WTC11 (cell line): ENCODE measurements around the gene ORAI2.

Experiments used
- NFE2L1 ChIP-seq: sonication (generic); formaldehyde crosslinking; IDR thresholded peaks from 2 replicates; pipeline ENCODE4 v1.8.1; 2023; ENCODE audit warnings: missing genetic modification reagents
- SOX15 ChIP-seq: fragments of 250-450 bp; sonication (Bioruptor Pico); IDR thresholded peaks from 2 replicates; pipeline ENCODE4 v1.9.0; 2021; ENCODE audit warnings: mild to moderate bottlenecking
- ZNF121 ChIP-seq: sonication (generic); formaldehyde crosslinking; IDR thresholded peaks from 2 replicates; pipeline ENCODE4 v1.8.0; 2023; ENCODE audit warnings: missing genetic modification reagents
- ZNF416 ChIP-seq: fragments of 250-450 bp; sonication (Bioruptor Pico); IDR thresholded peaks from 2 replicates; pipeline ENCODE4 v1.9.0; 2021; ENCODE audit warnings: mild to moderate bottlenecking, inconsistent platforms
- ZNF512 ChIP-seq: sonication (generic); formaldehyde crosslinking; IDR thresholded peaks from 2 replicates; pipeline ENCODE4 v1.8.1; 2022; ENCODE audit warnings: missing genetic modification reagents, borderline replicate concordance
- TF ChIP-seq, protein P1 (sequence below): fragments of 200-600 bp; IDR thresholded peaks from 2 replicates; pipeline ENCODE4 v1.8.0; 2022; ENCODE audit warnings: antibody characterized with exemption
- TF ChIP-seq, protein P2 (sequence below): fragments of 250-450 bp; sonication (Bioruptor Pico); conservative IDR thresholded peaks from 2 replicates; pipeline ENCODE4 v1.9.0; 2021; ENCODE audit warnings: mild to moderate bottlenecking
- TF ChIP-seq, protein P3 (sequence below): sonication (generic); formaldehyde crosslinking; IDR thresholded peaks from 2 replicates; pipeline ENCODE4 v1.8.1; 2023; ENCODE audit warnings: mild to moderate bottlenecking, moderate library complexity, missing genetic modification reagents

DNA sequence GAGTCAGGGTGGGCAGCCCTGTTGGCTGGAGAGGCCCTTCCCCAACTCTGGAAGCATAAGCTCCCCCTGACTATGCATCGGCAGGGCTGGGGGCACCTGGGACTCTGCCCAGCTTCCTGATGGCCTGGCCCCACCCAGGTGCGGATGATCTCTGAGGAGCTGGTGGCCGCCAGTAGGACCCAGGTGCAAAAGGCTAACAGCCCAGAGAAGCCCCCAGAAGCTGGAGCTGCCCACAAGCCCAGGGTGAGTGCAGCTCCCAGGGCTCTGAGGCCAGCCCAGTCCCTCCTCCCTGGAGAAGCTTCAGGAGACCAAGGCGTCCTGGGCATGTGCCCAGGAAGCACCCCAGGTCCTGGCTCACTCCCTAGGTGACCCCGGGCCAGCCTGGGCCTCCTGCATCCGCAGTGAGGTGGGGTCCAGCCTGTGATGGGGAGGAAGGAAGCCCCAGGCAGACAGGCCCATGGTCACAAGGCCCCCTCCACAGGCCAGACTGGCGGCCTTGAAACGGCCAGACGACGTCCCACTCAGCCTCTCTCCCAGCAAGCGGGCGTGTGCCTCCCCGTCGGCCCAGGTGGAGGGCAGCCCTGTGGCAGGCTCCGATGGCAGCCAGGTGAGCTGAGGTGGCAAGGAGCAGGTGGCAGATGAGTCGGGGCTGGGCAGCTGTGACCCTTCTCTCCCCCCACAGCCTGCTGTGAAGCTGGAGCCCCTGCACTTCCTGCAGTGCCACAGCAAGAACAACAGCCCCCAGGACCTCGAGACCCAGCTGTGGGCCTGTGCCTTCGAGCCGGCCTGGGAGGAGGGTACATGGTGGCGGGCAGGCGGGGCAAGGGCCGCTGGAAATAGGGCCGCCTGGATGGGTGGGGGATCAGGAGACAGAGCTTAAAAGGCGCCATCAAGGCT lies 34.5 kb downstream of the ORAI2 start:
- TF ChIP-seq, protein P1, sequence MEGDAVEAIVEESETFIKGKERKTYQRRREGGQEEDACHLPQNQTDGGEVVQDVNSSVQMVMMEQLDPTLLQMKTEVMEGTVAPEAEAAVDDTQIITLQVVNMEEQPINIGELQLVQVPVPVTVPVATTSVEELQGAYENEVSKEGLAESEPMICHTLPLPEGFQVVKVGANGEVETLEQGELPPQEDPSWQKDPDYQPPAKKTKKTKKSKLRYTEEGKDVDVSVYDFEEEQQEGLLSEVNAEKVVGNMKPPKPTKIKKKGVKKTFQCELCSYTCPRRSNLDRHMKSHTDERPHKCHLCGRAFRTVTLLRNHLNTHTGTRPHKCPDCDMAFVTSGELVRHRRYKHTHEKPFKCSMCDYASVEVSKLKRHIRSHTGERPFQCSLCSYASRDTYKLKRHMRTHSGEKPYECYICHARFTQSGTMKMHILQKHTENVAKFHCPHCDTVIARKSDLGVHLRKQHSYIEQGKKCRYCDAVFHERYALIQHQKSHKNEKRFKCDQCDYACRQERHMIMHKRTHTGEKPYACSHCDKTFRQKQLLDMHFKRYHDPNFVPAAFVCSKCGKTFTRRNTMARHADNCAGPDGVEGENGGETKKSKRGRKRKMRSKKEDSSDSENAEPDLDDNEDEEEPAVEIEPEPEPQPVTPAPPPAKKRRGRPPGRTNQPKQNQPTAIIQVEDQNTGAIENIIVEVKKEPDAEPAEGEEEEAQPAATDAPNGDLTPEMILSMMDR: no peak
- TF ChIP-seq ZNF416 (CRISPR knock-in tag): no peak
- TF ChIP-seq, protein P2, sequence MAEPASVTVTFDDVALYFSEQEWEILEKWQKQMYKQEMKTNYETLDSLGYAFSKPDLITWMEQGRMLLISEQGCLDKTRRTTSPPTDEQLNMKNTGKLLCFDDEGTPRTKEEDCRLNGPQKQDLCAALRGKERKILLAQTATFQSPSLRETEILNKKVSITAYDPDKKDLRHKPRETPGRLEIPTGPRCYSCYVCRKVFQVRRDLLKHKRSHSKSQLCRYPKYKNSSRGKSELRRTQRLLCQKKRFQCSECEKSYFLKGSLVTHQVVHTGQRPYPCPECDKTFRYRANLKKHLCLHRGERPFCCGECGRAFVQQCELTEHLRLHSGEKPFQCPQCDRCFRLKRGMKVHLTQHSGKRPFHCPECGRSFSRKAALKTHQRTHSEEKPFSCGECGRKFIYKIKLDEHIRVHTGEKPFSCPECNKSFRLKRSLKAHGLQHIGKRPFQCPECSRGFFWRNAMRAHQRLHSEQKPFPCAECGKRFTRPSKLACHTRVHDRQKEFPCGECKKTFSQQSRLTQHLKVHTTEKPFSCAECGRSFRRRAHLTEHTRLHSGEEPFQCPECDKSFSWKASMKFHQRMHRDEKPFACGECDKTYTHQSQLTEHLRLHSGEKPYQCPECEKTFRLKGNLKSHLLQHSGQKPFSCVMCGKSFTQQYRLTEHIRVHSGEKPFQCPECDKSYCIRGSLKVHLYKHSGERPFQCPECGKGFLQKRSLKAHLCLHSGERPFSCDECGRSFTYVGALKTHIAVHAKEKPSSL: no peak
- TF ChIP-seq NFE2L1 (CRISPR knock-in tag): no peak
- TF ChIP-seq SOX15 (CRISPR knock-in tag): no peak
- TF ChIP-seq, protein P3, sequence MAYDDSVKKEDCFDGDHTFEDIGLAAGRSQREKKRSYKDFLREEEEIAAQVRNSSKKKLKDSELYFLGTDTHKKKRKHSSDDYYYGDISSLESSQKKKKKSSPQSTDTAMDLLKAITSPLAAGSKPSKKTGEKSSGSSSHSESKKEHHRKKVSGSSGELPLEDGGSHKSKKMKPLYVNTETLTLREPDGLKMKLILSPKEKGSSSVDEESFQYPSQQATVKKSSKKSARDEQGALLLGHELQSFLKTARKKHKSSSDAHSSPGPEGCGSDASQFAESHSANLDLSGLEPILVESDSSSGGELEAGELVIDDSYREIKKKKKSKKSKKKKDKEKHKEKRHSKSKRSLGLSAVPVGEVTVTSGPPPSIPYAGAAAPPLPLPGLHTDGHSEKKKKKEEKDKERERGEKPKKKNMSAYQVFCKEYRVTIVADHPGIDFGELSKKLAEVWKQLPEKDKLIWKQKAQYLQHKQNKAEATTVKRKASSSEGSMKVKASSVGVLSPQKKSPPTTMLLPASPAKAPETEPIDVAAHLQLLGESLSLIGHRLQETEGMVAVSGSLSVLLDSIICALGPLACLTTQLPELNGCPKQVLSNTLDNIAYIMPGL: no peak
- no peak for TF ChIP-seq ZNF512 (CRISPR knock-in tag)
- no peak for TF ChIP-seq ZNF121 (CRISPR knock-in tag)
